Ectodermal cell (in vitro differentiated cells): ENCODE data around the gene KCNK7.

Experiments
- H3K27ac ChIP-seq: 2 replicates; pipeline ENCODE4 v1.7.0; 2013; ENCODE audit warnings: mild to moderate bottlenecking, low read depth, low read length; ENCODE audit not compliant: insufficient read depth, poor library complexity, severe bottlenecking
- H3K27me3 ChIP-seq: 2 replicates; pipeline ENCODE4 v1.7.0; 2013; ENCODE audit warnings: mild to moderate bottlenecking, low read length; ENCODE audit not compliant: insufficient read depth, control insufficient read depth, poor library complexity, severe bottlenecking
- H3K36me3 ChIP-seq: one replicate; pipeline ENCODE4 v1.7.0; 2013; ENCODE audit warnings: low read length; ENCODE audit not compliant: control insufficient read depth, insufficient read depth
- H3K4me1 ChIP-seq: one replicate; pipeline ENCODE4 v1.7.0; 2013; ENCODE audit warnings: low read length; ENCODE audit not compliant: control insufficient read depth, insufficient read depth
- H3K4me3 ChIP-seq: 2 replicates; pipeline ENCODE4 v1.7.0; 2013; ENCODE audit warnings: low read depth, low read length, control low read depth; ENCODE audit not compliant: insufficient read depth
- H3K9me3 ChIP-seq: 2 replicates; pipeline ENCODE4 v1.7.0; 2013; ENCODE audit warnings: mild to moderate bottlenecking, low read length, moderate library complexity; ENCODE audit not compliant: control insufficient read depth
- WGBS, 2 experiments: methylation state at CpG; one replicate each; pipeline ENCODE4 v1.1.7; 2013; ENCODE audit warnings: missing lambda C conversion rate in 2 of 2; 5-methylcytosine and 5-hydroxymethylcytosine counted together

Gene KCNK7

GRCh38 chr11:65611028-65611757, 15.6 kb upstream of the KCNK7 start:
- no peaks in the 10 kb centered on the region for H3K9me3 ChIP-seq
- no peak overlapping the region for H3K4me3 ChIP-seq
- peaks cover 26% of the 10 kb centered on the region for H3K4me1 ChIP-seq
- H3K27me3 ChIP-seq = no peaks in the 10 kb centered on the region
- H3K36me3 ChIP-seq = no peaks in the 10 kb centered on the region
- no peak overlapping the region for H3K27ac ChIP-seq
- 54 to 58% methylated on average over 9 to 10 of the region's 10 CpGs for WGBS, 2 experiments

- Histone ChIP-seq H3K4me1 (peaks cover 26% of the 10 kb centered on the region), H3K4me3 (no peak overlapping the region), H3K36me3 (peaks cover 5% of the 10 kb centered on the region), H3K27me3 (no peaks in the 10 kb centered on the region), H3K9me3 (no peaks in the 10 kb centered on the region), H3K27ac (no peak overlapping the region)
- 70 to 73% methylated on average over 6 of the region's 6 CpGs for WGBS, 2 experiments
Observed at GRCh38 chr11:65610404-65610803, 14.8 kb upstream of the KCNK7 start.

DNA sequence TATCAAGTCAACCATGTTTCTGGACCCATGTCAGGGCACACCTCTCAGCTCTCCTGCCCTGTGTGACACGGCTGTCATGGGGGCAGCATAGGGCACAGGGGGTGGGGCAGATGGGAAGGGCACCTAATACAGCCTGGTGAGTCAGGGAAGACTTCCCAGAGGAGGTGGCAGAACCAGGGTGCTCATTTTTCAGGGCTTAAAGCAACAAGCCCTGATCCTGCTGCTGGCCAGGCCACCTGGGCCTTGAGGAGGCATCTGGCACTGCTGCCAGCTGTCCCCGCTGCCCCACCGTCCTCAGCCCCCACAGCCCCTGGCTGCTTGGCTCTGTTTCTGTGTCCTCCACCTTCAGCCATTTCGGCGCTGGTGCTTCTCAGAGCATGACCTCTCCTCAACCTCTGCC, 14.1 kb upstream of the KCNK7 start:
- H3K27ac ChIP-seq = no peak overlapping the region
- 93 to 95% methylated on average over 5 of the region's 5 CpGs for WGBS, 2 experiments
- H3K4me1 ChIP-seq = peaks cover 26% of the 10 kb centered on the region
- H3K36me3 ChIP-seq = peaks cover 11% of the 10 kb centered on the region
- H3K4me3 ChIP-seq = no peak overlapping the region
- H3K9me3 ChIP-seq = no peaks in the 10 kb centered on the region
- no peaks in the 10 kb centered on the region for H3K27me3 ChIP-seq

- 94 to 96% methylated on average over 3 of the region's 3 CpGs for WGBS, 2 experiments
- Histone ChIP-seq H3K9me3 (no peaks in the 10 kb centered on the region), H3K27me3 (no peaks in the 10 kb centered on the region), H3K4me3 (no peak overlapping the region), H3K27ac (no peak overlapping the region), H3K36me3 (peaks cover 12% of the 10 kb centered on the region), H3K4me1 (peaks cover 26% of the 10 kb centered on the region)
Observed at GRCh38 chr11:65609229-65609628, 13.6 kb upstream of the KCNK7 start.

- WGBS, 2 experiments = 78 to 80% methylated on average over 37 of the region's 37 CpGs
- Histone ChIP-seq H3K27ac (no peak overlapping the region), H3K36me3 (peaks cover 15% of the 10 kb centered on the region), H3K4me1 (peaks cover 19% of the 10 kb centered on the region), H3K9me3 (no peaks in the 10 kb centered on the region), H3K27me3 (no peaks in the 10 kb centered on the region), H3K4me3 (peak overlapping the region; percentile 25)
Observed at GRCh38 chr11:65607614-65608426, 12.2 kb upstream of the KCNK7 start.

DNA sequence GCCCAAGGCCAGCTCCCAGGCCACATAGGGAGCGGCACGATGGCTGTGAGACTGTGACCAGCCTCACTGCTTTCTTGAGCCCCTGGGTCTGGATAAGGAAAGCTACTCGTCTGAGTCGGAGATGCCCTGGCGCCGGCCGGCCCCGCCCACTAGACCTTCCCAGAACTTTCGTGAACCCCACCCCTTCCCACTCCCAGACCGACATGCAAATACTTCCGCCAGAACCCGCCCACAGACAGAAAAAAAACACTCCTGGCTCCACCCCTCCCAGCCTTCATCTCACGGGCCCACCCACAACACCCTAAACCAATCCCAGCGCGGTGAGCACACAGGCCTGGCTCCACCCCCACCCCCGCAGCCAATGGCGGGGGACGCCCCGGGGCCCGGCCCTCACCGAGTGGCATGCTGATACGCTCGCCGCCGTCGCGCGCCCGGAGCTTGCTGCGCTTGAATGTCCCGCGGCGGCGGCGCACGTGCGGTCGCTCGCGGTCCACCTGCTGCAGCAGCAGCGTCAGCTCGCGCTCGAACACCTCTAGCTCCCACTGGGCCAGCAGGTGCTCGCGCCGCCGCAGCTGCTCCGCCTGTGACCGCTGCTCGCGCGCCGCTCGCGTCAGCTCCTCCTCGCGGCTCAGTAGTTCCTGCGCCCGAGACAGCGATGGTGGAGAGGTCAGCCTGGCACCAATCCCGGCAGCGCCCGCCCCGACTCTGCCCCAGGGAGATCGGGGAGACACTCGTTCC, 11.4 kb upstream of the KCNK7 start:
- no peaks in the 10 kb centered on the region for H3K27me3 ChIP-seq
- H3K9me3 ChIP-seq = no peaks in the 10 kb centered on the region
- peak overlapping the region; percentile 25 for H3K4me3 ChIP-seq
- H3K4me1 ChIP-seq = peaks cover 13% of the 10 kb centered on the region
- no peak overlapping the region for H3K27ac ChIP-seq
- WGBS, 2 experiments = 4 to 5% methylated on average over 67 of the region's 67 CpGs
- peaks cover 15% of the 10 kb centered on the region for H3K36me3 ChIP-seq

- no peaks in the 10 kb centered on the region for H3K9me3 ChIP-seq
- peaks cover 15% of the 10 kb centered on the region for H3K36me3 ChIP-seq
- no peak overlapping the region for H3K27ac ChIP-seq
- H3K4me1 ChIP-seq = peaks cover 7% of the 10 kb centered on the region
- no peak overlapping the region for H3K4me3 ChIP-seq
- WGBS, 2 experiments = 91 to 92% methylated on average over 1 of the region's 1 CpG
- no peaks in the 10 kb centered on the region for H3K27me3 ChIP-seq
Observed at GRCh38 chr11:65604258-65604657, 8.7 kb upstream of the KCNK7 start.

- H3K27ac ChIP-seq = no peak overlapping the region
- H3K27me3 ChIP-seq = no peaks in the 10 kb centered on the region
- no peaks in the 10 kb centered on the region for H3K4me1 ChIP-seq
- no peaks in the 10 kb centered on the region for H3K9me3 ChIP-seq
- H3K36me3 ChIP-seq = peaks cover 18% of the 10 kb centered on the region
- WGBS, 2 experiments = 94 to 96% methylated on average over 6 of the region's 6 CpGs
- H3K4me3 ChIP-seq = no peak overlapping the region
Observed at GRCh38 chr11:65599955-65600246, 4.3 kb upstream of the KCNK7 start.

DNA sequence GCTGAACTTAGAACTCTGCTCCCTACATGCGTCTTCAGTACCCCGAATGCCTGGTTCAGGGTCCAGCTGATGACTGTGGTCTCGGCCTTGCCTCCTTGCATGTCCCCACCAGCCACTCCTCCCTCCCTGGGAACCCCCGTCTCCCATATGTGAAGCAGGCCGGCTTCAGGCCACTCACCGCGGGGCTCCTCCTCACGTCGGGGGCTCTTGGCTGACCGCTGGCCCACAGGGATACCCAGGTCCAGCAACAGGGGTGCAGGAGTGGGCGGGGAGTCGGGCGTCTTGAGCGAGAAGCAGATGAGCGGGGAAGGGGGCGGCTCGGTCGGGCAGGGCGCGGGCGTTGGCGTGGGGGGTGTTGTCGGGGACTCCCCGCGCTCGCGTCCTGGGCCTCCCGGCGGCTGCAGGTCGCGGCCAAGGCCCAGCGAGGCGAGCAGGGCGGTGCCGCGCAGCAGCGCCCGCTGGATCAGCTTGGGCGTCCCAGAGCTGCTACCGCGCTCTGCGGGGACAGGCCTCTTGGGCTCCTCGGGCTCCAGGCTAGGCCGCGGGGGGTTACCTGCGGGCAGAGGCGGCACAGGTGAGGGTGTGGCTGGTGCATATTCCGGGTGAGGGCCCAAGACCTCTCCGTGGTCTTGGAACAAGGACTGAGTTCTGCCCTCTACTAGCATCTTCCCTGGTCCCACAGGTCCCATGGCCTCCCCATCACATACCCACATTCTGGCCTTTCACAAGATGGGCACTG, 3.8 kb upstream of the KCNK7 start:
- no peak overlapping the region for H3K4me3 ChIP-seq
- H3K27me3 ChIP-seq = no peaks in the 10 kb centered on the region
- 95 to 96% methylated on average over 49 of the region's 49 CpGs for WGBS, 2 experiments
- no peak overlapping the region for H3K27ac ChIP-seq
- no peaks in the 10 kb centered on the region for H3K9me3 ChIP-seq
- H3K4me1 ChIP-seq = no peaks in the 10 kb centered on the region
- H3K36me3 ChIP-seq = peaks cover 14% of the 10 kb centered on the region
